G401 (cell line): ENCODE results near the gene ATP5MC3. TPM values are rescaled to one million over a fixed set of nuclear protein-coding genes. Genes with fewer than 3 reads are reported as not detected.

Experiments used
- DNase-seq: peaks from one replicate; pipeline ENCODE4 v3.0.0-alpha.2; 2015; ENCODE audit warnings: low spot score
- in situ Hi-C: cut with HindIII; loops from 2 replicates; pipeline ENCODE4 v1.10.0; 2016; ENCODE audit warnings: low sequenced_read_pairs, mixed read lengths
- total RNA-seq: library from RNA; depleted of rRNA; stranded (reverse); fragments of >200 nt; shearing (Covaris generic); gene quantifications from 2 replicates; pipeline ENCODE4 v1.2.3, GENCODE V29; 2014

Gene ATP5MC3
- total RNA-seq, 1 experiment from 2014 or later: 213 TPM

DNA sequence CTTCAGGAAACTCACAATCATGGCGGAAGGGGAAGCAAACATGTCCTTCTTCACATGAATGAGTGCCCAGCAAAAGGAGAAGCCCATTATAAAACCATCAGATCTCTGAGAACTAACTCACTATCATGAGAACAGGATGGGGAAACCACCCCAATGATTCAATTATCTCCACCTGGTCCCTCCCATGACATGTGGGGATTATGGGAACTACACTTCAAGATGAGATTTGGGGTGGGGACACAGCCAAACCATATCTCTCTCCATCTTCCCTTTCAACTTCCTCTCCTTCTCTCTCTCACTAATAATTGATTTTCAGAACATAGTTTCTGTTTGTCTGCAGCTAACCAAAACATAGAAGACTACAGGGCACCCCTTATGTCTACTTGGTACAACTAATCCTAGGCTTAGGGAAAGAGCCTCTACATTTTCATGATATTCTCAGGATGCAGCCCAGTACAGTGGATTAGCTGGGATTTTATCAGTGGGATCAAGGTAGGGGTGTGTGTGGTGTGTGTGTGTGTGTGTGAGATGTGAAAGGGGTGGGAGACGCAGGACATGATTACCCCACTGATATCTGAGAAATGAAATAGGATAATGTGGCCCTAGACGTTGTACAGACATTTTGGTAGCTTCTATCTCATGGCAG lies 10.7 kb downstream of the ATP5MC3 start:
- in situ Hi-C loops: no loop called here
- no peak for DNase-seq

DNA sequence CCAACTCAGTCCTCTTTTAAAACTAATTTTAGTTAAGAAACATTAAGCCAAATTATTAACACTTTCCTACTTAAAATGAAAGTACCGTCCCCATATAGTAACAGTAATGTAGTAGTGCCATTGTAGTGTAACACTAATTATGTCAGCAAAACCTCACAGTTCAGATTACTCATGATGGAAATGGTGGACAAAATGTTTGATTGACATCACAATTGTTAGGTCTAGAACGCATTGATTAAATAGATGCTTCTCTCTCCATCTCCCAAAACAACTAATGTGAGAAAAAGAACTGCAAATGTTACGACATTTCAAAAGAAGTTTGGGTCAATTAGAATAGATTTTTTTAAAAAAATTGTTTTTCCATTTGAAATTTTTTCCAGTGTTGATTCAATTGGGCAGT lies 12.3 kb downstream of the ATP5MC3 start:
- in situ Hi-C loops: no loop called here
- no peak for DNase-seq

DNA sequence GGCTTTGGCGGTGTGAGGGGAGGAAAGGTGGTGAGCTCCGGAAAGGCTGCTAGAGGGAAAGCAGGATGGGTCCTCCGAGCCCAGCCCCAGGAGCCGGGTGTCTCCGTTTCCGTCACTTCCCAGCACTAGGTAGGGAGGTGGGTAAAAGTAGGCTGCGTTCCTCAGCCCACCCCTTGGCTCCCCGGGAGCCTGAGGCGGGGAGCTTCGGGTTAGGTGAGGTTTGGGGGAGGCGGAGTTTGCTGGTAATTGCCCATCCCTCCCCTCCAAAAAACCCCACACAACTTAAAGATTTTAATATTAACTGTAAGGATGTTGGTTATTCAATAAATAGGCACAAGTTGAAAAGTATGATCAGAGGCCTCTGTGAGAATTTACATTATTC lies 13.0 kb downstream of the ATP5MC3 start:
- no peak for DNase-seq
- in situ Hi-C loops: no loop called here

DNA sequence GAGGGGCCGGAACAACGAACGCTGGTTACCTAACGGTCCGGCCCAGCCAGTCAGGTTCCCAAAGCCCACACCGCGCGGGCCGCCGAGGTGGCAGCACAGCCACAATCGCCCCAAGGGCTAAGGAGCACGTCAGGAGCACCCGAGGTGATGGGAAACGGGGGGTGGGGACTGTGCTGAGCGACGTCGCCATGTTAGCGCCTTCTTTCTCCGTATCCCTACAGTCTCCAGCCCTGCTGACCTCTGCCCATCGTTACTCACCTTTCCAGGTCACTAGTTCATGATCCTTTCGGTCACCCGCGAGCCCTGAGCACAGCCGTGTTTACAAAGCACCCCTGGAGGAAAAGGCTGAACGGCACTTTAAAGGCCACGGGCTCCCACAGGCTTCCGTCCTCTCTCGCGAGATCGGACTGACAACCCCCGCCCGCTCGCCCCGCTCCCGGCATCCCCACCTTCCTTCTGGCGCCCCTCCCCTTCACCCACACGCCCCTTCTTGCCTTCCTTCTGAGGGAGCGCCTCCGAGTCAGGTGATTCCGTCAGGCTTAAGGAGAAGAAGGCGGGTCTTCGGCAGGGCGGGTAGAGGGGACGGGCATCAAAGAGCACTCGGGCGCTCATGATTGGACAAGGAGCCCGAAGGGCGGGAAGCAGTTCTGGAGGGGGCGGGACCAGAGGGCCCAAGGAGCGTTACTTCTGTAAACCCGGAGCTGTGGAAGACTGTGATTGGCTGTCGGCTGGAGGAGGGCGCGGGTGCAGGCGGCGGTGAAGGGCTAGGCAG lies 13.5 kb downstream of the ATP5MC3 start, which contains the start of gene ATF2:
ATF2 (minus strand) TSS at position 412 of the 772 bp plus-strand sequence. CDS start 31,760 bp downstream, outside the sequence.
- peak; percentile 100 for DNase-seq
- in situ Hi-C loops: no loop called here

DNA sequence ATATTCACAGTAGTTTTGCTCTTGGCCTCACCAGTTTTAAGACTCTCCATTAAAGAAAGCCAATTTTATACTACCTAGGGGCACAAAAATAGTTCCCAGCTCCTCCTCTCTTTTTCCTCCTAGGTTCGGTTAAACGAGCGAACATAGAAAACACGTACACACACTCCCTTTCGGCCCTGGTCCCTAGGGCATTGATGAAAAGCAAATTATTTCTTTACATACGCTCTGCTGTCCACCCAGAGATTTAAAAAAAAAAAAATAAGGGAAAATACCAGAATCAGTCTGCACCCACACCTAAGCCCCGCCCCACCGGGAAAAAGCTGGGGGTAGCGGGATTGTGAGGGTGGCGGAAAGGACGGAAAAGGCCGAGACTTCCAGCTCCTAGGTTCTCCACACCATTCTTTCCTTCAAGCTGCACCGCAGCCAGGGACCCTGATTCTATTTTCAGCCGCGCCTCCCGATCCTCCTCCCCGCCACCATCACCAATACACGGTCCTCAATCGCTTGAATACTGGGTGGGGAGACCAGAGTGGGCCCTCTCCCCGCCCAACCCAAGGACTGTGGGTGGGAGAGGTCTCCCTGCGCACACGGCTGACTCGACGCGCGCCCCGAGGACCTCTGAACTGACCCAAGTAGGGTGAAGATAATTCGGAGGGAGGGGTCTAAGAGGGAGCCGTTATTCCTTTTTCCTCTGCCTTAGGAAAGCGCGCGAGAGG lies 14.3 kb downstream of the ATP5MC3 start:
- peak; percentile 58 for DNase-seq
- in situ Hi-C loops: no loop called here

DNA sequence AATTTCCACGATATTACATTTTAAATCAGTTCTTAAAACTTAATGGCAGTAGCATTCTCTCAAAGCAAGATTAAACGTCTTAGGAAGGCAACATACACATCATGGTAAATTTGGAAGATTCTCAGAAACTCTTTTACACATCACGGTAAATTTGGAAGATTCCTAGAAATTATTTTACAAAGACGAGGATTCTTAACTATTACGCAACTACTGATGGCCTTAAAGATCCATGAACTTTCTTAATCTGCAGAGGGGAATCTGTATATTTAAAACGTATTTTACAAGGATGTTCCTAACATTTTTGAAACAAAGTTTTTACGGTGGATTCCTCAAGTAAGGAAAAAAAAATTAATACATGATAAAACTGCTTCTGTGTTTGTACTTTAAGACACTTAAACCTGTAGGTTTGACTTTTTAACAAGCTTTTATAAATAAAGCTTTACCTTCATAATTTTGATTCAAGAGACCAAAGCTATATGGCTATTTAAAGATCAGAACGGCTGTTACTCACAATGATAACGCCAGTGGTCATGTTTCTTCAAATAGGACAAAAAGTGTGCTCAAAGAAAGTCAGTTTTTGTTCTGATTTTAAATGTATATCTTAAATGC lies 15.2 kb downstream of the ATP5MC3 start:
- in situ Hi-C loops: no loop called here

DNA sequence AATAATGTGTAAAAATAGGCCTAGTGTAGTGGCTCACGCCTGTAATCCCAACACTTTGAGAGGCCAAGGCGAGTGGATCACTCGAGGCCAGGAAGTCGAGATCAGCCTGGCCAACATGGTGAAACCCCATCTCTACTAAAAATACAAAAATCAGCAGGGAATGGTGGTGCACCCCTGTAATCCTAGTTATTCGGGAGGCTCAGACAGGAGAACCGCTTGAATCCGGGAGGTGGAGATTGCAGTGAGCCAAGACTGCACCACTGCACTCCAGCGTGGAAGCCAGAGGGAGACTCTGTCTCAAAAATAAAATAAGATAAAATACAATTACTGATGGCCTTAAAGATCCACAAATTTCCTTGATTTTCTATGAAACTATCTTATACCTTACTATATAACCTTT lies 17.3 kb downstream of the ATP5MC3 start:
- in situ Hi-C loops: no loop called here
- DNase-seq: no peak

More for the DNA sequence above, 15.2 kb downstream of the ATP5MC3 start:
- DNase-seq: no peak

DNA sequence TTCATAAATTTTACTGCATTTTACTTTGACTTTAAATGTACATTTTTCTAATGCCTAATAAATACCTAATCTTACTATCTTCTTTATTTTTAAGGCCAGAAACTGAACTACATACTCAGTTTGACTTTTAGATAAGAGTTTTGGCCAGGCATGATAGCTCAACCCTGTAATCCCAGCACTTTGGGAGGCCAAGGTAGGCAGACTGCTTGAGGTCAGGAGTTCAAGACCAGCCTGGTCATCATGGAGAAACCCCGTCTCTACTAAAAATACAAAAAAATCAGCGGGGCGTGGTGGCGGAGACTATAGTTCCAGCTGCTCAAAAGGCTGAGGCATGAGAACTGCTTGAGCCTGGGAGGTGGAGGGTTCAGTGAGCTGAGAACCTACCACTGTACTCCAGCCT lies 22.6 kb downstream of the ATP5MC3 start:
- DNase-seq: no peak
- in situ Hi-C loops: no loop called here

DNA sequence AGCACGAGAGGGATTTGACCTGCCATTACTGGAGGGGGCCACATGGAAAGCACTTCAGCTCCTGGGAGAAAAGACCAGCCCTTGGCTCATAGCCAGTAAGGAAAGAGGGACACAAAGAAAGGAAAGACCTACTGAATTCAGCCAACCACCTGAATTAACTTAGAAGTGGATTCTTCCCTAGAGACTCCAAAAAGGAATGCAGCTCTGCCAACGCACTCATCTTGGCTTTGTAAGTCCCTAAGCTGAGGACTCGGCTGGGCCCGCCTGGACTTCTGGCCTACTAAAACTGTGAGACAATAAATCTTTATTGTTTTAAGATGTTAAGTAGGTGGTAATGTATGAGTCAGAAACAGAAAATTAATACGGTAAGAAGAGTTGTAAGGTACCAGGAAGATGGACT lies 25.0 kb downstream of the ATP5MC3 start:
- no peak for DNase-seq
- in situ Hi-C loops: no loop called here

DNA sequence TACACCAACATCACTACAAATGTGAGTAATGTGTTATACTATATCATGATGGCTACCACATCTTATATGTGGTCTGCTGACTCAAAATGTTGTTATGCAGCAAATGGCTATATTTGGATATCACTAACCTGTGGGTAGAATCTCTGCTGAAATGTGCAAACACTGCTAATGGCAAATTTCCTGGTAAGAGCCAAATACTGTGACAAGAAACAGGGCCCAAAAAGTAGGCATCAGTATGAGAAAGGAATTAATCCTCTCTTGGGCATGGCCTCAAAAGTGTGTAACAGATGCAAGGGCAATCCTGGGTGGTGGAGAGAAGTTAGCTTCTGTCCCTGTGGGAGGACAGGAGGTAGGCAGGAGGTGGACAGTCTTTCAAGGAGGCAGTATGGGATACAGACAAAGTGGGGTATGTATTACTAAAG lies 26.8 kb downstream of the ATP5MC3 start:
- no peak for DNase-seq
- in situ Hi-C loops: no loop called here

DNA sequence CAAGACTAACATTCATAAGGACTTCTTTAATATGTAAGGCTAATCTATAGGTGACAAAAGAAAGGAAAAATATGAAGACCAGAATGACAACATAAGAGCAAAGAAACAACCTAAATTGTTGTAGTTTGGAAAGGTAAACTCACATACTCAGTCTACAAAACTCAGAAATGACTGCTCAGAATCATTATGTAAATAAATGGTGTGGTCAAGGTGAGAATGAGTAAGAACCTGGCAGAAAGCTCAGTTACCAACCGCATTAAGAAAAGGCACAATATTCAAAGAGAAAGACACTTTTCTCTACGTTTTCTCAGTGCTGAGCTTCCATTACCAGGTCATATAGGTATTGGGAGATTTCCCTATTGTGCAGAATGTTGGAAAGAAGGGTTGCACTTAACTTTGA lies 29.3 kb downstream of the ATP5MC3 start:
- in situ Hi-C loops: no loop called here
- DNase-seq: no peak

DNA sequence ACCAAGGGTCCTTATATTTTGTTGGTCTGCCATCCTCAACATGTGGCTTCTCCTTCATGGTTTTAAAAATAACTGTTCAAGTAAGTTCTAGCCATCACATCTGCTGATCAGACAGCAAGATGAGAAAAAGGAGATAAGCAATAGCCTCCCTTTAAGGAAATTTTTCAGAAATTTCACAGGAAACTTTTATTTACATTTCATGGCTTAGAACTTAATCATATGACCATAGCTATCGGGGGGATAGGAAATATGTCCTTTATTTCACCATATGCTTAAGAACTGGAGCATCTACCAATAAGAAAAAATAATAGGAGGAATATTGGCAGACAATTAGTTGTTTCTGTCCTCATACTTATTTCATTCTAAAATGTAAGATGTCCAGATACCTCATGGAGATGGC lies 29.7 kb downstream of the ATP5MC3 start:
- DNase-seq: no peak
- in situ Hi-C loops: no loop called here

DNA sequence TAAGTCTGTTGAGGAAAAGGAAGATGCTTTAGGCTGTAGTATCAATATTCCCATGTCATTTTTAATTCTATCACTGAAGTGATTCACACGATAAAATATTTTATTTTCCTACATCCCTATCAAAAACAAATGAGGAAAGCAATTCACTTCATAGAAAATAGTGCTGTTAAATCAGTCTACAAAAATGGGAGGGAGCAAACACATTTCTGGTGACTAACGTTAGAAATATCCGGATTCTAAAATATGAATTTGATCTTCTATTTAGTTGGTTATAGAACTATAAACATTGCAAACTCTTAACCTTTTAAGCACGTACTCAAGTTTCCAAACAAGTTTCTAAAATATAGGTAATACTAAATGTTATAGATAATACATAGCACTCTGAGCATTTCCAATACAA lies 34.3 kb downstream of the ATP5MC3 start:
- DNase-seq: no peak
- in situ Hi-C loops: no loop called here

DNA sequence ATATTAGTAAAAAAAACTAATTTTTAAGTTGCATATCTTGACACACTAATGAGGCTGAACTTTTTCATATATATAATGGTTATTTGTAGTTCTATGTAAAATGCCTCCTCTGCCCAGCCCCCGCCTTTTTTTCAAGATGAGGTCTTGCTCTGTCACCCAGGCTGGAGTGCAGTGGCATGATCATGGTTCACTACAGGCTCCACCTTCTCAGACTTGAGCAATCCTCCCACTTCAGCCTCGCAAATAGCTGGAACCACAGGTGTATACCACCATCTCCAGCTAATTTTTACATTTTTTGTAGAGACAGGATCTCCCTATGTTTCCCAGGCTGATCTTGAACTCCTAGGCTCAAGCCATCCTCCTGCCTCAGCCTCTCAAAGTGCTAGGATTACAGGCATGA lies 37.8 kb downstream of the ATP5MC3 start:
- in situ Hi-C loops: no loop called here
- no peak for DNase-seq

DNA sequence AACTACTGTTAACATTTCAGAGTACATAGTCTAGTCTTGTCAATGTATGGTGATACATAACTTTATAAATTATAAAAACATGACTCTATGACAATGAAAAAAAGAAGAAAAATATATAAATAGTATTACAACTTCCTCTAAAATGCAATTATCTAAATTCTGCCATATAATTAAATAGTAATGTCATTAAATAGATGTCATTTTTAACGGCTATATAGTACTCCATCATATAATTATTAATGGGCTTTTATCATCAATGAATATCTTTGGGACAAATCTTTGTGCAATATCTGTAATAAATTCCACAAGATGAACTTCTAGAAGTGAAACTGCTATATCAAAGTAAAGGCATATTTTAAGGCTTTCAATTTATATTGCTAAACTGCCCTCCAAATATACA lies 38.3 kb downstream of the ATP5MC3 start:
- in situ Hi-C loops: no loop called here
- no peak for DNase-seq

DNA sequence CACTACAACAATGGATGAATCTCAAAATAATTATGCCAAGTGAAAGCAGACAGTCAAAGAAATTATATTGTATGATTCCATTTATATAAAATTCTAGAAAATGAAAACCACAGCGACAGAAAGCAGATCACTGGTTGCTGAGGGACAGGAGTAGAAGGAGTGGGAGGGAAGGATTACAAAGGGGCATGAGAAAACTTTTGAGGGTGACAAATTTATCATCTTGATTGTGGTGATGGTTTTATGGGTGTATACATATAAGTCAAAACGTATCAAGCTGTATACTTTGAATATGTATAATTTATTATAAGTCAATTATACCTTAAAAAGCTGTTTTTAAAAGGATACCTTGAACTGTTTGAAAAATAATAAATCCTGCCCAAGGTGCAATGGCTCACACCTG lies 41.2 kb downstream of the ATP5MC3 start:
- in situ Hi-C loops: no loop called here
- no peak for DNase-seq

DNA sequence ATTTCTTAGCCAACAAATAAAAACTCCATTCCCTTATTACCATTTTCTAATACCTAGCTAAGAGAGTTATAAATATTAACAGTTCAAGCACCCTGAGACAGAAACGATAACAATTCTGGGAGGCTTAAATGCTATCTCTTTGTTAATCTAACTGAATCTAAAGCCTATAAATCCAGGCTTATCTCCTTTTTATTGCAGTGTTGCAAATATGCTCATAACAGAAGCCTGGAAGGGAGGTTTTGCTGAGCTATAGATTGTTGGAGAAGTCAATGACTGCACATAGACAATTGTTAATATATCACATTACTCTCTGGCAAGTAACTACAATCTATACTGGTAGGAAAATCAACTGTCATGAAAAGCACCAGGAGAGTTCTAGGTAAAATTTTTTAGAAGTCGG lies 43.7 kb downstream of the ATP5MC3 start:
- in situ Hi-C loops: no loop called here

DNA sequence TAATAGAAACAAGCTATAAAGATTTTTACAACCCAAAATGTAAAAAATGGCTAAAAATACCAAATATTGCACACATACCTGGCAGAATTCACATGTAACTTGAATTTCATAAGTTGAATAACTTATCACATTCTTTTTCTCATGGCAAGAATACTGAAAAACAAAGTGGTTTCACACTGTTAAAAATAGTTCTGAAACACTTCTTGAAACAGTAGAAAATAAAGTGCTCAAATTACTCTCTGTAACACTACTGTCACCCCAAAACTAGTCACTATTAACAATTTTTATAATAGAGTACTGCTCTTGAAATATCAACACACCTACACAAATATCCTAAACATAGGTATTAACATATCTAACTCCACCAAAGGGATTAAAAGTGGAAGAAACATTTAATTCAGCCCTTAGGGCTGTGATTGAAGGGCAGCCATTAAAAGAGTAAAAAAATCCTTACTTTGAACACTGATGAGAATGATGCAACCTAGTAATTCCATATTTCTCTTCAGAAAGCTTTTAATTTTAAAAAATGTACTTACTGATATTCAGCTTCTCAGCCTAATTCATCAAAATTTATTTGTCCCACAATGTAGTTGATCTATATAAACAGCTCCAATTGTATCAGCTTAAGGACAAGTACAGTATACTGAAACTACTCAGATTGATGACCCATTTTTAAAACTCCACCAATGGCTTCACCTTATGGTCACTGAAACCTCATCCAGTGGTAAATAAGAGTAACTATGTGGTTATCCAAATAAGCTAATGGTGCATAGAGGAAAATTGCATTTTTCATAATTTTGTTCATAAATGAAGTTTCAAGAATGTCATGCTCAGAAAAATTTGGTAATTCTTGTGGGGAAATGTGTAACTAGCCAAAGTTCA lies 44.9 kb downstream of the ATP5MC3 start:
- in situ Hi-C loops: no loop called here
- DNase-seq: no peak

More for the DNA sequence above, 43.7 kb downstream of the ATP5MC3 start:
- DNase-seq: no peak

DNA sequence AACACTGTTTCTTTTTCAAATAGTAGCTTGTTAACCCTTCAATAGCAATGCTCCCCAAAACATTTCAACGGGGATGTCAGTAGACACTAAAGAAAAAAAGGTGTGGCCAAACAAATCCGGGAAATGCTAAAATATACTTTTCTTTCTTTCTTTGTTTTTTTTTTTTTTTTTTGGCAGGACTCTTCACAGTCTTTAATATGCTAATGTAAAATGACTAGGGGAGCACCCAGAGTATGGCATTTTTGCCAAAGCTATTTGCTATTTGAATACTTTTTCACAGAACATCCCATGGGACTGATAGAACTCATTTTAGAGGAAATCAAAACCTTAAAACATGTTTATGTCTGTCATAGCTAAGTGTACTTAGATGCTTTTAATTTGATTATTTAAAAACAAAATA lies 45.6 kb downstream of the ATP5MC3 start:
- DNase-seq: no peak
- in situ Hi-C loops: no loop called here
